Measurements from ENCODE around the gene LTC4S.
"Not testable (repeated sequence)": the region's sequence is repeated elsewhere in the genome, so short reads cannot be mapped to it uniquely, and the experiment has no call there.

The LTC4S gene, protein sequence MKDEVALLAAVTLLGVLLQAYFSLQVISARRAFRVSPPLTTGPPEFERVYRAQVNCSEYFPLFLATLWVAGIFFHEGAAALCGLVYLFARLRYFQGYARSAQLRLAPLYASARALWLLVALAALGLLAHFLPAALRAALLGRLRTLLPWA

DNA sequence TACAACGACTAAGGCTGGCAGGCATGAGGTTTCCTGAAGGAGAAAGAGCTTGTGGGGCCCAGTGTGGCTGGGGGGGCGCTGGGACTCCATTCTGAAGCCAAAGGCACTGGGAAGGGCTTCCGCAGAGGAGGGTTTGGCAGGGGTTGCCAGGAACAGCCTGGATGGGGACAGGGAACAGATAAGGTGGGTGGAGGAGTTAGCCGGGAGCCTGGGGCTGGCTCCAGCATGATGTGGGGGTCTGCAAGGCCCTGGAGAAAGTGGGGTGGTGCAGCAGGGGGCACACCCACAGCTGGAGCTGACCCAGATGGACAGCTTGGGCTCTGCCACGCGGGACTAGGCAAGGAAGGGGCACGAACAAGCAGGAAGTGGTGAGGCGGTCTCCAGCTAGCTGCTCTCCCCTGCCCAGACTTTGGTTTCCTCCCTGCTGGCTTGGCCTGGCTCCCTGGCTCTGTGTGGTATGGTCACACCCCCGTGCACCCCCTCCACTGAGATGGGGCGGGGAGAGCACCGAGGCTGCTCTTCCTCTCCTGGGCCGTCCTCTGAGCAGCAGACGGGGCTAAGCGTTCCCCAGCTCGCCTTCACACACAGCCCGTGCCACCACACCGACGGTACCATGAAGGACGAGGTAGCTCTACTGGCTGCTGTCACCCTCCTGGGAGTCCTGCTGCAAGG is at the start of gene LTC4S:
Gene LTC4S (plus strand): TSS at position 519 of the 672 bp plus-strand sequence. CDS start 95 bp downstream, at position 614.
- no peaks in the 10 kb centered on the region for H3K27me3 ChIP-seq (replicated peaks; ENCODE audit: insufficient read depth, low read length)
- H3F3A ChIP-seq (ENCODE audit: insufficient read depth, low read length): peaks cover 29% of the 10 kb centered on the region
- peaks cover 3% of the 10 kb centered on the region; the same call in 1 of the 2 replicates for H3K36me3 ChIP-seq (replicated peaks; ENCODE audit: insufficient read depth, low read length)
- H3K9me2 ChIP-seq (replicated peaks; ENCODE audit: insufficient read depth, low read length): no peaks in the 10 kb centered on the region
- no peak for DNase-seq
- peak within 1 kb of the TSS; percentile 79; the same call in 1 of the 2 replicates for H3K27ac ChIP-seq (ENCODE audit: low read length)
- no peak within 1 kb of the TSS for H2AFZ ChIP-seq (ENCODE audit: low read length)
- peak within 1 kb of the TSS; percentile 96 for H3K4me2 ChIP-seq (ENCODE audit: low read depth, low read length)
- H3K4me3 ChIP-seq (ENCODE audit: low read length): peak within 1 kb of the TSS; percentile 90; the same call in 1 of the 2 replicates
- TF ChIP-seq CTCF (IDR thresholded peaks at IDR 0.05; ENCODE audit: low read length) (no peak), EZH2phosphoT487 (IDR thresholded peaks at IDR 0.05; ENCODE audit: low read length) (no peak), EZH2 (optimal IDR thresholded peaks at IDR 0.05; ENCODE audit: low read depth, low read length) (no peak)
- peaks cover 14% of the 10 kb centered on the region; the same call in 1 of the 2 replicates for H3K4me1 ChIP-seq (ENCODE audit: low read length)
- no peaks in the 10 kb centered on the region for H3K9me3 ChIP-seq (replicated peaks; ENCODE audit: insufficient read depth, low read length)
- H3K9ac ChIP-seq (ENCODE audit: low read length): peak within 1 kb of the TSS; percentile 92; the same call in 1 of the 2 replicates
- H4K20me1 ChIP-seq (ENCODE audit: insufficient read depth, low read length): no peaks in the 10 kb centered on the region
- H3K79me2 ChIP-seq (ENCODE audit: low read length): peaks cover 12% of the 10 kb centered on the region; the same call in 1 of the 2 replicates

DNA sequence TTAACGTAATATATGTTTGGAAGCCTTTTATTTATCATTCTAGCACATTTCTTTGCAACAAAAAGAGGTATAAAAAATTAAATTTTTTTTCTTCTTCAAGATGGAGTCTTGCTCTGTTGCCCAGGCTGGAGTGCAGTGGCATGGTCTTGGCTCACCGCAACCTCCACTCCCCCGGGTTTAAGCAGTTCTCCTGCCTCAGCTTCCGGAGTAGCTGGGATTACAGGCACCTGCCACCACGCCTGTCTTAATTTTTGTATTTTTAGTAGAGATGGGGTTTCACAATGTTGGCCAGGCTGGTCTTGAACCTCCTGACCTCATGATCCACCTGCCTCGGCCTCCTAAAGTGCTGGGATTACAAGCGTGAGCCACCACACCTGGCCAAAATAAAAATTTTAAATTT is 49.7 kb upstream of the LTC4S start:
- H3K4me2 ChIP-seq (ENCODE audit: low read depth, low read length); H3K4me1 ChIP-seq (ENCODE audit: low read length); DNase-seq; H3K9ac ChIP-seq (ENCODE audit: low read length); H3K9me2 ChIP-seq (replicated peaks; ENCODE audit: insufficient read depth, low read length); H3K4me3 ChIP-seq (ENCODE audit: low read length); H3K27ac ChIP-seq (ENCODE audit: low read length); H3K27me3 ChIP-seq (replicated peaks; ENCODE audit: insufficient read depth, low read length); H3K36me3 ChIP-seq (replicated peaks; ENCODE audit: insufficient read depth, low read length); H3K9me3 ChIP-seq (replicated peaks; ENCODE audit: insufficient read depth, low read length); H2AFZ ChIP-seq (ENCODE audit: low read length); H3F3A ChIP-seq (ENCODE audit: insufficient read depth, low read length): not testable (repeated sequence)
- Histone ChIP-seq H3K79me2 (ENCODE audit: low read length) (peaks cover 93% of the 10 kb centered on the region), H4K20me1 (ENCODE audit: insufficient read depth, low read length) (peaks cover 13% of the 10 kb centered on the region)

GRCh38 chr5:179746872-179747271 is 46.9 kb upstream of the LTC4S start:
- H2AFZ ChIP-seq (ENCODE audit: low read length): no peak overlapping the region
- no peak overlapping the region for H3K27ac ChIP-seq (ENCODE audit: low read length)
- no peaks in the 10 kb centered on the region for H3K36me3 ChIP-seq (replicated peaks; ENCODE audit: insufficient read depth, low read length)
- H3K9ac ChIP-seq (ENCODE audit: low read length): no peak overlapping the region
- H3K9me3 ChIP-seq (replicated peaks; ENCODE audit: insufficient read depth, low read length): no peaks in the 10 kb centered on the region
- TF ChIP-seq EZH2 (optimal IDR thresholded peaks at IDR 0.05; ENCODE audit: low read depth, low read length): no peak
- no peak for TF ChIP-seq CTCF (IDR thresholded peaks at IDR 0.05; ENCODE audit: low read length)
- no peak for TF ChIP-seq EZH2phosphoT487 (IDR thresholded peaks at IDR 0.05; ENCODE audit: low read length)
- DNase-seq: no peak
- no peak overlapping the region for H3K4me3 ChIP-seq (ENCODE audit: low read length)
- H3K9me2 ChIP-seq (replicated peaks; ENCODE audit: insufficient read depth, low read length): no peaks in the 10 kb centered on the region
- H3F3A ChIP-seq (ENCODE audit: insufficient read depth, low read length): no peaks in the 10 kb centered on the region
- H3K27me3 ChIP-seq (replicated peaks; ENCODE audit: insufficient read depth, low read length): no peaks in the 10 kb centered on the region
- H3K4me2 ChIP-seq (ENCODE audit: low read depth, low read length): no peak overlapping the region
- H4K20me1 ChIP-seq (ENCODE audit: insufficient read depth, low read length): peaks cover 9% of the 10 kb centered on the region
- peaks cover 93% of the 10 kb centered on the region for H3K79me2 ChIP-seq (ENCODE audit: low read length)
- no peaks in the 10 kb centered on the region for H3K4me1 ChIP-seq (ENCODE audit: low read length)

- H3K9ac ChIP-seq (ENCODE audit: low read length): no peak overlapping the region
- DNase-seq: no peak
- no peak overlapping the region for H2AFZ ChIP-seq (ENCODE audit: low read length)
- no peak overlapping the region for H3K4me2 ChIP-seq (ENCODE audit: low read depth, low read length)
- H3K36me3 ChIP-seq (replicated peaks; ENCODE audit: insufficient read depth, low read length): no peaks in the 10 kb centered on the region
- no peaks in the 10 kb centered on the region for H3K27me3 ChIP-seq (replicated peaks; ENCODE audit: insufficient read depth, low read length)
- H3K79me2 ChIP-seq (ENCODE audit: low read length): peaks cover 89% of the 10 kb centered on the region
- no peak for TF ChIP-seq CTCF (IDR thresholded peaks at IDR 0.05; ENCODE audit: low read length)
- no peak for TF ChIP-seq EZH2 (optimal IDR thresholded peaks at IDR 0.05; ENCODE audit: low read depth, low read length)
- TF ChIP-seq EZH2phosphoT487 (IDR thresholded peaks at IDR 0.05; ENCODE audit: low read length): no peak
- H3F3A ChIP-seq (ENCODE audit: insufficient read depth, low read length): no peaks in the 10 kb centered on the region
- H3K9me2 ChIP-seq (replicated peaks; ENCODE audit: insufficient read depth, low read length): no peaks in the 10 kb centered on the region
- H3K27ac ChIP-seq (ENCODE audit: low read length): no peak overlapping the region
- H4K20me1 ChIP-seq (ENCODE audit: insufficient read depth, low read length): peaks cover 9% of the 10 kb centered on the region
- H3K4me1 ChIP-seq (ENCODE audit: low read length): no peaks in the 10 kb centered on the region
- H3K4me3 ChIP-seq (ENCODE audit: low read length): no peak overlapping the region
- H3K9me3 ChIP-seq (replicated peaks; ENCODE audit: insufficient read depth, low read length): no peaks in the 10 kb centered on the region
These were observed 46.0 kb upstream of the LTC4S start for GRCh38 chr5:179747811-179748210.

All from MM.1S (cell line).